GM12892 (cell line): ENCODE data around the gene NEUROG1.

Source experiments
- POLR2A ChIP-seq: IDR thresholded peaks from 2 replicates; pipeline ENCODE4 v1.6.1; 2011; ENCODE audit warnings: low read depth, low read length, control low read depth
- POLR2AphosphoS5 ChIP-seq: IDR thresholded peaks from 2 replicates; pipeline ENCODE4 v1.6.1; 2011; ENCODE audit warnings: low read depth, low read length, control low read depth
- TAF1 ChIP-seq: IDR thresholded peaks from 2 replicates; pipeline ENCODE4 v1.6.1; 2011; ENCODE audit warnings: low read depth, mild to moderate bottlenecking, control low read depth, low read length, borderline replicate concordance

DNA sequence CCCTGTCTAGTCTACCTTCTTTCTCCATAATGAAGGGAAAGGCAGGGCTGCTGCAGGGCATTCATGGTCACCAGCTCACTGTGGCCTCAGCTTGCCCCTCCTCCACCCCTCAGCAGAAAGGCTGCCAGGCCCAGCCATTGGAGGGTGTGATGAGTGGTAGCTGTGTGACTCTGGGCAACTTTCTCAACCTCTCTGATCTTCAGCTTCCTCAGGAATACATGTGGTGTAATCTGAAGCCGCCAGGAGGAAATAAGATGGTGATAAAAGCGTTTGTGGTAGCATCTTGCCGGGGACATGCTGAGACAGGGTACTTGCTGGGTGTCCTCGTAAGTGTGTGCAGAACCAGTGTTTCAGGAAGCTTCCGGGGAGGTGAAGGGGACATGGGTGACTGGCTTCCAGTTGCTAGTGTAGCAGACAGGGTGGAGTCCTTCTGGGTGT, 33.2 kb upstream of the NEUROG1 start:
- TF ChIP-seq POLR2A (no peak), POLR2AphosphoS5 (no peak), TAF1 (no peak)
